DMS53 treated with DMSO at 0.1 percent for 48 hours (cell line): ENCODE measurements around the gene NOSTRIN.
"Not testable (repeated sequence)": the region's sequence is repeated elsewhere in the genome, so short reads cannot be mapped to it uniquely, and the experiment has no call there.

Experiments
- DNase-seq: peaks from one replicate; lab custom pipeline; 2025; ENCODE audit not compliant: unreplicated experiment; lab: John Stamatoyannopoulos, UW

NOSTRIN gene

DNA sequence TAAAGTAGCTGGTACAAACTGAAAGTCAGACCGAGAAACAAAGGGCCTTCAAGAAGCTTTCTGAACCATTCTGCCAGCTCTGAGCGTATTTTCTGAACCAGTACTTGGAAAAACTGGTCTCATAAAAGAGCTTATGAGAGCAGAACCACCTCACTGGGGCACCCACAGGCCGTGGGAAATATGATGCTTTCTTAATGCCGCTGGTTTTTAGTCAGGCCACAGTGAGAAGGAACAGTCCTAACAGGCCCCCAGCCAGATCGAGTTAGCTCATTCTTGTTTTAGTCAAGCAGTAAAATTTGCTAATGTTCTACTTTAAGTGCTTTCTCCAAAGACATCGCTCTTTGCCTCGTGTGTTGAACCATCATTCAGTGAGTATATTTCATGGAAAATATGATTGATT is 12.7 kb upstream of the NOSTRIN start:
- DNase-seq = no peak

GRCh38 chr2:168790226-168790902 is 12.1 kb upstream of the NOSTRIN start:
- no peak for DNase-seq

GRCh38 chr2:168791140-168791539 is 11.3 kb upstream of the NOSTRIN start:
- DNase-seq = not testable (repeated sequence)

- no peak for DNase-seq
Measured at GRCh38 chr2:168793596-168793995, 8.8 kb upstream of the NOSTRIN start.

DNA sequence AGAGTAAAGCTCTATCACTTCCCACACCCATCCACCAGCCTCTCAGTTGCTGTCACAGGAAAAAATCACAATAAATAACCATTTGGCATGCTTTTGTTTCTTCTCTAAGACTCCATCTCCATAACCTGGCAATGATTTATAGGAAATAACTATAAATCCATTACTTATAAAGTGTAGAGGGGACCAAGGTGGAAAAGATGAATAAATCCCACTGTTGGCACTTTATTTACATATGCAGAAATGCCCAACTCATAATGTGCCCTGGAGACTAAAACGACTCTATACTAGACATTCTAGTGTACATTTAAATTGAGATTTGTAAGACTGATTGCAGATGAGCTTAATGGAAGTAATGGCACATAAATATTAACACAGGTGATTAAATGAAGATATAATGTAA is 7.5 kb upstream of the NOSTRIN start:
- DNase-seq = no peak

DNA sequence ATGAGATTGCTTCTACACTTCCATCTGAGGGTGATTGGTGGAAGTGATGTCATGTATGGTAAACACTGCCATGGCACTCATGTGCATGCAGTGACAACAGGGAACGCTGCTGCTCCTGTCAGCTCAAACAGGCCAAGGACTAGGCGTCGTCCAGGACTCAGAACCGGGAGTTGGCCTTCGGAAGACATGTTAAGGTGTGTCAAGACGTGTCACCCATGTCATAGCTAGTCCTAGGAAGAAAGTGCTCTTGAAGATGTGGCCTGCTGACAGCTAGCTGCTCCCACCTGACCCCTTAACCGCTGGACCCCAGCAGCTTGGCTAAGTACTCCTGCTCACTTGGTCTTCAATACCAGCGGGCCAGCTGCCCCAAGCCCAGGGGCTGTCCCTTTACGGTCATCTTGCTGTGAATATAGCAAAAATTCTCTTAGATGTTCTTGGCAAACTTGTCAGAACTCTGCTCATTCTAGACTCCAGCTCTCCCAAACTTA is 6.3 kb upstream of the NOSTRIN start:
- peak; percentile 48 for DNase-seq

DNA sequence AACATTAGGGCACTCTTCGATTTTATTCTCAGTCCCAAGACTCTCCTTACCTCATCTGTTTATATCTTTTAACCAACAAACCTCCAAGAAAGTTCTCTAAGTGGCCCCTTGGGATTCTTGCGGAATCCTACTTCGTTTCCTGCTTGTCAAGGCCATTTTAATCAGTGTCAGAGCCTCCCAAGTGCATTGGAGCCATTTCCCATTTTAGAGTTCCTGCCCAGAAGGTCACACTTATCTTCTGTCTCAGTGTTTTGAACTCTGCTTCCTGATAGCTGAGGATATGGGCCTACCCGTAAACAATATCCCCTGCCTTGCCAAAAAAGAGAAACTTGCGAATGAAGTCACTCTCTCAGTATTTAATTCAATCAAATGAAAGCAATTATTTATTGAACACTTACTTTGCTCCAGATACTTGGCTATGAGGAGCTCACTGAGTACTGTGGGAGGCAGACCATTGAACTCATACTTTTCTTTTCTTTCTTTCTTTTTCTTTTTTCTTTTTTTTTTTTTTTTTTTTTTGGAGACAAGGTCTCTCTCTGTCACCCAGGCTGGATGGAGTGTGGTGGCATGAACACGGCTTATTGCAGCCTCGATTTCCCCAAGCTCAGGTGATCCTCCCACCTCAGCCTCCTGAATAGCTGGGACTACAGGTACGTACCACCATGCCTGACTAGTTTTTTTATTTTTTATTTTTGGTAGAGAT is 5.7 kb upstream of the NOSTRIN start:
- no peak for DNase-seq

DNA sequence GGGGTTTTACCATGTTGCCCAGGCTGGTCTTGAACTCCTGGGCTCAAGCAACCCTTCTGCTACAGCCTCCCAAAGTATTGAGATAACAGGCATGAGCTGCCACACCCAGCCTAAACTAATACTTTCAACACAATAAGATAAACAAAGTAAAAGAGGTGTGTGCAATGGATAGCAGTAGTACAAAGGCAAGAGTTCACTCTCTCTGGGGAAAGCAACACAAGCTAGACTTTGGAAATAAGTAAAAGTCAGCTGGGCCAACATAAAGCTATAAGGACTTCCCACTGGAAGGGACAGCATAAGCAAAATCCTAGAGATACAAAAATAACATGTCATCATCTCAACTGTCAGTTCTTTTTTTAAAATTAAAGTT is 5.2 kb upstream of the NOSTRIN start:
- no peak for DNase-seq

DNA sequence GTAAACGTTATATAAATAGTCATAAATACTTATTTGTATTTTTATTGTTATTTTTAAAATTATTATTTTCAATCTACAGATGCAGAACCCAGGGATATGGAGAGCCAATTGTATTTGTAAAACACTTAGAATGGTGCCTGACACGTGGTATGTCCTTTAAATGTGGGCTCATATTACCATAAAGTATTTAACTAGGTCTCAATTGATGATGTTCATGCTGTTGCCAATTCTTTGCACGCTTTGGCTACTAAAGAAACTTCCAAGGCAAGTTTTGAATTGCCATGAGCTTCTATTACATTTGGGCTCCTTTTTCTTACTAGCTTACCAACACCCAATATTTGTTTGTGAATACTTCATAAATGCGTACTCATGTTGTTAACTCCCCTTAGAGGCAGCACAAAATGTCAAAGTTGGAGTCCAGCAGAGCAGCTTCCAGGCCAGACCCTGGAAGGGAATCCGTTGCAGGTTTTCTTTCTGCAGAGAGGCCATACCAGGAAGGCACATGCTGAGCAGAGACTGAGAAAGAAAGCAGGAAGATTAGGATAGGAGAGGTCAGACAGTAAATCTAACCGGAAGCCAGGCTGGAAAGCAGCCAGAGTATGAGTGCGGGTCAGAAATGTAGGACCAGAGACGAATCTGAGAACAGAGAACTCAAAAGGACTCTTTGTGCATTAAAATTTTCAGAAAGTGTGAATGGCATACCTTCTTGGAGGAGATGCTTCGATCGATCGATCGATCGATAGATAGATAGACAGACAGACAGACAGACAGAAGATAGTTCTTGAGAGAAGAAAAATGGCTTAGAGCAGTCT is 4.2 kb upstream of the NOSTRIN start:
- no peak for DNase-seq

DNA sequence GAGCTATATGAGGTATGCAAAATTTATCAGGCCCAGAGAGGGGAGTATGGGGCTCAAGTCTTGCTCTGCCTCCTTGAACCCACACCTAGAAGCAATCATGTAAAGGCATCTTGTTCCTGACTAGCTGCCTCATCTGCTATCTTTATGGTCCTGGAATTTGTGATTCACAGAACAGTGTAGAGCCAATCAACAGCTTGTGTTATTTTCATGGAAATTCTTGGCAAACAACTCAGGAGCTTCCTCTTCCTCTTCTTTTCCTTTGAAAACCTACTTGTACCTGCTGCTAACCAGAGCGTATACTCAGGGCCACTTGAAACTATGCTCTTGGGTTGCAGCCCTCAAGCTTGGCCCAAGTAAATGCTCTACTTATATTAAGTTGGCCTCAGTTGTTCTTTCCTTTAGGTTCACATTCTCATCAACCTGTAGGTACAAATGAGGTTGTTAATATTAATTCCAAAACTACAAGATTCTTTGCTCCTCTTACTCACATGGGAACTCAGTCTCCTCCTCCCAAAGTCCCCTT is 3.5 kb upstream of the NOSTRIN start:
- no peak for DNase-seq

DNA sequence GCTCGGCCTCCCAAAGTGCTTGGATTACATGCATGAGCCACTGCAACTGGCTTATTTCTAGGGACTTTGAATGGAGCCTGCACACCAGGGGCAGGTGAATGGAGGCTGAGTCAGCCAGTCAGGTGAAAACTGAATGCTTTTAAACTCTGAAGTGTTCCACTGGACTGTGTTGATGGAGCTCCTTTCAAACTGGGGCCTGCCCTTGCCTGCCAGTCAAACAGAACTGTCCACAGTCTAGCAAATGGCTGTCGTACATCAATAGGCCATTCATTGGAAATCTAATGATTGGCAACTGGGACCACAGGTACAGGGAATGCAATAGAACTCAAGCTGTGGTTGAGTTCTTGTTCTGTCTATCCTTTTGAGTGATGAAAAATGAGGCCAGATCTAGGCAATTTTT is 966 bp upstream of the NOSTRIN start:
- DNase-seq = no peak

DNA sequence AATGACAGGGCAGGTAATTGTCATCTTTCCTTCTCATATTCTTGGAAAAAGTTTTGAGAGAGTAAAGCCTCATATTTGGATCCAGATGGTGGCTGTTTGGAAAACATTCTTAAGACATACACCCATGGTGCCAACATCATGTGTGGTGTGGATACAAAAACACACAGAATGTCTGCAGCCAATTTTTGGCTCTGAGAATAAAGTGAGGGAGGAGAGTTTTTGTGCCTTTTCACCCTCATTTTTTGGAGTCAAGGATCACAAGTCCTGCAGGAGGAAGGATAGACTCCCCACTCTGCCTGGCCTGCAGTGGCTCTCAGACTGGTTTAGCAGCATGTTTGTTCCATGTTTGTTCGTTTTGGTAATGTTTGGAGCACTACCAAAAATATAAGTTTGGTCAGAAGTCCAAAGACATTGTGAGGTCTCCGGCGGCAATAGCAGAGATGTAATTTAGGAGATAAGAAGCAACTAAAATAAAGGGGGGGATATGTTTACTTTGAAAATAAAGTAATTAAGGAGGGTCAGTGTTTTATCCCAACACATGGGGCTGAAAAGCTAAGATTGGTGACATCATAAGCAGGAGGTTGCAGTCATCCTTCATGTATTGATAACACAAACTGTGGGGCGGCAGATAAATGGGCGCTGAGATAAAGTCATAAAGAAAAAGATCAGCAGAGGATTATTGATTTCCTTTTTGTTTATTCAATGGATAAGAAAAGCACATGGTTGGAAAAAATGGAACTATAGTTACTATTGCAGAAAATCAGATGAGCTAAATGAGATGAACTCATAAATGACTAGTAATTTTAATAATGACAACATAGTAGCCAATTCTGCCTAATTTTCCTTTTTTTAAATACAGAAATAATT is 655 bp downstream of the NOSTRIN start:
- DNase-seq = no peak

DNA sequence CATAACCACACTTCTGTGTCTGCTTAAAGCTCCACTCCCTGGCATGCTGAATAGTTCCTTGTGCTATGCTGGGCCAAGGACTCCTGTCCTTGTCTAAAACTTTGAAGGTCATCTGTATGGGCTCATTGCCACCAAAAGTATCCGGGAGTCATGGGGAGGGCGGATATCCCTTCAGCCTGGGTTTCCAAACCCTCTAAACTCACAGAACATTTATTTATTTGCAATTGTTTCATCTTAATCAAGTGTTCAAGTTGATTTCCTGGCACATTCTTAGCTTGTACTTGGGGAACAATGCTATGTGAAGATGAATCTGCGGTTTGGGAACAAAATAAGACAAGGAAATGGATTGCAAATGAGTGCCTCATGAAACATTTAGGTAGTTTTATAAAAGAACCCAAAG is 1.8 kb downstream of the NOSTRIN start:
- DNase-seq = no peak

DNA sequence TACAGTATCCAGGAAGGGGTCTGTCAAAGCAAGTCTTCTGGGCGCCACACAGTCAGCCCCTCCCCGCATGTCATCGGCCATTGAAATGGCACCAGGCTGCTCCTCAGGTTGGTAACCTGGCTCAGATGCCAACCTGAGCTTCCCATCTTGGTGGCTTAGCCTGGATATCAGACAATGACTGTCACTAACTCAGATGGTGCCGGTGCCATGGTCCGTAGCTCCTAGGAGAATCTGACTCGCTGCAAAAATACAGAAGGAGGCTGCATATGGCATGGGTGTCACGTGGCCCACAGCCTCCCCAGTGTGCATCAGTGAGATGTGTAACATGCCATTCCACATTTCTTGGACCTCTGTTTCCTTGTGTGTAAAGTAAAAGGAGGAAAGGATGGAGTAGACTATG is 3.2 kb downstream of the NOSTRIN start:
- DNase-seq = no peak

DNA sequence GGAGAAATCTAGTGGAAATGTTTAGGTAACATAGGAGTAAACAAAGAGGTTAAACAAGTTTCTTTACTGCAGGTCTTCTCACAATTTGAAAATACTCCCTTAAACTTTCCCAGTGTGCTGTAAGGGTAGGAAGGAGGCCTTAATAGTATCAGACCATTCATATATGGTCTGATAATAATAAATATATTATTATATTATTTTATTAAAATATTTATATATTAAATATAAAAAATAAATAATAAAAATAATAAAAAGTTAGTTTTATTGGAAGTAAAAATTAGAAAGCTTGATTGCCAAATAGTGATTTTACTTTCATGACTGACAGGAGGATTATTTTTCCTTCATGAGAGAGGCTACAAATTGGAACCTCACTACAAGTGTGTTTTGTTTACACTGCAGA is 7.1 kb downstream of the NOSTRIN start:
- DNase-seq = no peak

DNA sequence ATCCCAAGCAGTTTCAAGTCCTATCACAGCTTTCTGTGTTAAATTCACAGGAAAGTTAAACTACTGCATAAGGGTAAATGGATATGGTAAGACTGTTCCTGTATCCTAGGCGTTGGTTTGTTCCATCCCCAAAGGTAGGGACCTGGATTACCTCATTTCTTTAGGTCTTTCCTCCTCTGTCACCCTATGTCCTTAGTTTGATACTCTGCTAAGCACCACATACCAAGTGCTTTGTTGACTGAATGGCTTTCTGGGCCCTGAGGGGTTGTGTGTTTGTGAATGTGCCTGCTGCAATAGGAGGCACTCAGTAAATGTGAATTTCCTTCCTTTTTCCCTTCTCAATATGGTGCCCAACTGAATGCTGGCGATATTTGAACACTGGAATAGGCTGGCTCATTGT is 7.8 kb downstream of the NOSTRIN start:
- no peak for DNase-seq

DNA sequence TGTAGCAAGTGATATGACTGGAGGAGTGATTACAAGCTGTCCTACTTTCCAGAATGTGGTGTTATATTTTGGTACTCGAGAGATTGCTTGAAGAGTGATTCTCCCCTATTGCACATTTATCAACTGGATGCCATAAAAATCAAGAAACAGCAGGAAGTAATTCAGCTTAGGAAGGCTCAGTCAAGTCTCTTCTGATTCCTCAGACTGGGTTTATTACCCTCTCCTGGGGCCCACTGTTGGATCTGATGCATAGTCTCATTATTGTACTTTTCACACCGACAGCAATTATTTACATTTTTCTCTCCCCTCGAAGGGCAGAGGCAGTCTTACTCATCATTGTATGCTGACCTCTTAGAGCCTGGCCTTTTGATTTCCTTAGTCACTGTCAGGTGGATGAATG is 9.3 kb downstream of the NOSTRIN start:
- DNase-seq = no peak

GRCh38 chr2:168814046-168814445 is 11.6 kb downstream of the NOSTRIN start:
- DNase-seq = peak; percentile 68

DNA sequence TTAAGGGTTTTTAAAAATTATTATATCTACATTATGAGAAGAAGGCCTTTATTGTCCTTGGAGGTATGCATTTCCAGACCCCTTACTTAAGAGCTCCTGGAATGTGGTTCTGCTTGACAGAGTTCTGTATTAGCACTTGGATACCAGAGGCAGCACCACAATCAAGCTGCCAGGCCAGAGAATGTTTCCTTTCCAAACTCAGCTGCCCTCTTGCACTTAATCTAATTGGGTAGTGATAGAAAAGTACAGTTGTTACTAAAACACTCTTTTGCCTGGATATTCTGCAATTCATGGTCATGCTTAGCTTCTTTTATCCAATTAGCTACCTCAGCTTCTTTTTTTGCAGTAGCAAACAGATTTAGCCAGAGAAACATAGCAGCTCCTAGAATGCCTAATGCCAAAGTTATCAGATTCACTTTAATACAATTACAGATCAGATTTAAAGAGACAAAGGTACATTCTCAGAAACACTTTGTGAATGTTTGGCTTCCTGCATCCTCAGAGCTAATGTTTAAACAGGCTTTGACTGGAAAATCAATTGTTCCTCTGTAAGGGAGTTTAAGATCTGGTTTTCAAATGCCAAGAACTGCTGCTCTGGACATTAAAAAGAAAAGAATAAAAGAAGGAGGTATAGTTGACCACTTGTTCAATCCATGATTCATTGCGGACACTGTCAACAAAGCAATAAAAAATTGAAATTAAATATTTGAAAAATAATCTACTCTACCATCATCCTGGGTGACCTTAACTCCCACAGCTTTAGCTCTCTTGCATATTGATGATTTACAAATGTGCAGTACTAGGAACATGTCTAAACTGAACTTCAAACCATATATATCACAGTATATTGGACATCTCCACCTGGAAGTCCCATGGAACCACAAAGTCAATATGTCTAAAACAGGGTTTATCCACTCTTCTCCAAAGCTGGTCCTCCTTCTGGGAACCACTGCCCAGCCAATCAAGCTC is 12.8 kb downstream of the NOSTRIN start:
- no peak for DNase-seq

- no peak for DNase-seq
Measured at GRCh38 chr2:168816369-168816768, 13.9 kb downstream of the NOSTRIN start.
